Lower leg skin (tissue), 3 donors: Measurements from ENCODE around the gene PSPC1.

ENCODE experiments used
- POLR2A ChIP-seq, 2 donors: fragments of 450-650 bp; IDR thresholded peaks; one replicate each; pipeline ENCODE4 v1.6.1; 2016 to 2017; ENCODE audit warnings: antibody characterized with exemption in 2 of 2, mild to moderate bottlenecking in 1 of 2, moderate library complexity in 1 of 2
- TF ChIP-seq, protein P1 (sequence below), 3 donors: fragments of 450-650 bp; IDR thresholded peaks; one replicate each; pipeline ENCODE4 v1.5.1; 2016; ENCODE audit warnings: antibody characterized with exemption in 3 of 3, mild to moderate bottlenecking in 3 of 3, moderate library complexity in 2 of 3

DNA sequence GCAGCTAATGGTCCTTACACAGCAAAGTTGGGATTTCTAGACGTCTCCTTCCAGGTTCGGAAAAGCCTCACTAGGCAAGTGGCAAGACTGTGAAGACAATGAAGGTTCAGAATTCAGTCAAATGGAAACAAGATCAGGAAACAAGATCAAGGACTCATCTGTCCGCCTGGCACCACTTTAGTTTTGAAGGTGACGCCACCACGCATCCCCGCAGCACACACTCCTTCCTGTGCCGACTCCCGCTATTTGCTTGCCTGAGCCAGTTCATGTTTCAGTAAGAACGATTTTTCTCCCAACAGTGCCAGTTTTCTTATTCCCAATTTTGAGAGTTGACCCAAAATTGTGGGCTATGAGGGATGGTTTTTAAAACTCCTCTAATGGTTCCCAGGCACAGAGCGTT is 107.8 kb downstream of the PSPC1 start:
- TF ChIP-seq, protein P1, sequence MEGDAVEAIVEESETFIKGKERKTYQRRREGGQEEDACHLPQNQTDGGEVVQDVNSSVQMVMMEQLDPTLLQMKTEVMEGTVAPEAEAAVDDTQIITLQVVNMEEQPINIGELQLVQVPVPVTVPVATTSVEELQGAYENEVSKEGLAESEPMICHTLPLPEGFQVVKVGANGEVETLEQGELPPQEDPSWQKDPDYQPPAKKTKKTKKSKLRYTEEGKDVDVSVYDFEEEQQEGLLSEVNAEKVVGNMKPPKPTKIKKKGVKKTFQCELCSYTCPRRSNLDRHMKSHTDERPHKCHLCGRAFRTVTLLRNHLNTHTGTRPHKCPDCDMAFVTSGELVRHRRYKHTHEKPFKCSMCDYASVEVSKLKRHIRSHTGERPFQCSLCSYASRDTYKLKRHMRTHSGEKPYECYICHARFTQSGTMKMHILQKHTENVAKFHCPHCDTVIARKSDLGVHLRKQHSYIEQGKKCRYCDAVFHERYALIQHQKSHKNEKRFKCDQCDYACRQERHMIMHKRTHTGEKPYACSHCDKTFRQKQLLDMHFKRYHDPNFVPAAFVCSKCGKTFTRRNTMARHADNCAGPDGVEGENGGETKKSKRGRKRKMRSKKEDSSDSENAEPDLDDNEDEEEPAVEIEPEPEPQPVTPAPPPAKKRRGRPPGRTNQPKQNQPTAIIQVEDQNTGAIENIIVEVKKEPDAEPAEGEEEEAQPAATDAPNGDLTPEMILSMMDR (IDR thresholded peaks at IDR 0.05) = no peak
- no peak for TF ChIP-seq POLR2A (IDR thresholded peaks at IDR 0.05)
